T47D (cell line): ENCODE data around the gene CFAP45.

Experiments
- DNase-seq, 2 experiments: peaks; one replicate each; pipeline versions ENCODE4 v3.0.0 to v3.0.0-alpha.2; 2011 to 2012; ENCODE audit warnings: low read depth in 1 of 2, low spot score in 1 of 2
- JUND ChIP-seq: IDR thresholded peaks from 2 replicates; pipeline ENCODE4 v1.6.1; 2012; ENCODE audit warnings: low read depth
- in situ Hi-C: cut with HindIII; loops from 2 replicates; pipeline ENCODE4 v1.10.0; 2016; ENCODE audit warnings: low sequenced_read_pairs, low pct_unique_long_range_greater_than_20kb

CFAP45 gene

GRCh38 chr1:159898527-159898926 is 1.4 kb downstream of the CFAP45 start:
- TF ChIP-seq JUND, result no peak
- in situ Hi-C loops, result loop anchor here (25.0 kb wide), 1 partner anchor 111 kb away; the partner anchor contains the start of gene DUSP23
- DNase-seq, result no peak

DNA sequence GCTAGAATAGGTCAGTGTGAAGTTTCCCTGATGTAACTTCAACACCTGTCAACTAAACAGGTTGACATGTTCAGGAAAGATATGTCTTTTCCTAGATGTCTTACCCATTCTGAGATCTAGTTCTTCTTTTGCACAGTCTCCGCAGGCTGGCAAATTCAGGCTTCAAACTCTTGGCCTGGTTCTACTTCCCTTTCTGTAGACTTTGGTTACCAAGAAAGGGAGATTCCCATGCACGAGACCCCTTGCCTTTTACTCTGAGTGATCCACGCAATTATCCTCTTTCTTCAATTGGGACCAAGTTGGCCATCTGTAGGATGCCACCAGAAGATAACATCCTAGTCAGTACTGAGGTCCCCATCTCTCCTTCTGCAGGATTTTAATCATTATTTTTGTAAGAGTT is 2.0 kb downstream of the CFAP45 start:
- no peak for TF ChIP-seq JUND
- in situ Hi-C loops, result loop anchor here (25.0 kb wide), 1 partner anchor 111 kb away; the partner anchor contains the start of gene DUSP23
- DNase-seq, result no peak

GRCh38 chr1:159896546-159896930 is 3.4 kb downstream of the CFAP45 start:
- in situ Hi-C loops, result loop anchor here (25.0 kb wide), 1 partner anchor 109 kb away; the partner anchor contains the start of gene DUSP23
- no peak for TF ChIP-seq JUND
- no peak for DNase-seq

DNA sequence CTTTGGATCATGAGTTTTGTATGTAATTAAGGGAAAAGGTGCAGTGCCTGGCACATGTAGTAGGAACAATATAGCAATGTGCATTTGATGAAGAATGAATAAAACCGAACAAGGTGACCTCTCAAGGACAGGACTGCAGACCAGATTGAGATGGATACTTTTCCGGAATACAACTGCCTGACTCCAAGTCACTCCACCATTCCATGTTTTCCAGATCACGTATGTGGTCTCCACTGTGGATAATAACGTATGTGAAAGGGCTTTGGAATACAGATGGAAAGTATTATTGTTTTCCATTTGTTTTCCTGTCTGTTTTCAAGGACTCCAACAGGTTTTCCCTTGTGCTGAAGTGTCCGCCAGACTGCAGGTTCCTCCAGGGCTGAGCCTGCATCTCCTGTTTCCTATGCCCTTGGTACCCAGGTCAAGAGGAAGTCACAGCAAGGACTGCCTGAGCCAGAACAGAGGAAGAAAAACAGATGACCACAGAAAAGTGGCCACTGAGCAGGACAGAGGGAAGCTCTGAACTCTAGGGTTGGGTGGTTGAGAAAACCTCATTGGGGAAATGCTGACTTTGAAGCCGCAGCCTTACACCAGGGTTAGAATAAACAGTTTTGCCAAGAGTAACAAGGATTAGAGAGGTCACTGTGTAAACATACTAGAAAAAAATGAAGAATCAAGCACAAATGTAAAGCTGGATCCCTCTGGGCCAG is 4.0 kb downstream of the CFAP45 start:
- in situ Hi-C loops, result loop anchor here (25.0 kb wide), 1 partner anchor 109 kb away; the partner anchor contains the start of gene DUSP23
- no peak for TF ChIP-seq JUND
- DNase-seq, result no peak

DNA sequence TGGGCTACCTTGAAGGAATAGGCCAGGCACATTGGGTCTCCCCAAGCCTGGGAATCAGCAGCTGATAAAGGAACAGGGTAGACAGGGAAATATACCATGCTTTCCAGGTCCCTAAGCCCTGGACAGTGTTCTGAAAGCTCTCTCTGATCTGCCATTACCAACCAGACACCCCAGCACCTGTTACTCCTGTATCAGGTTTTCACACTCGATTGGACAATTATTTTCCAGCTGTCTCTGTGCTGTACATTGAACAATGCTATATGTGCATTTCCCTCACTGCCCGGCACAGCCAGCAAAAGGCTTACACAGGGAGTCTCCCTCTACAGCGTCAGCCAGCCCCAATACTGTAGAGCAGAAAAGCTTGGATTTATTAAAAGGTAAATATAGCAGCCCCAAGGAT is 4.7 kb downstream of the CFAP45 start:
- TF ChIP-seq JUND, result no peak
- DNase-seq, result no peak
- in situ Hi-C loops, result loop anchor here (25.0 kb wide), 1 partner anchor 108 kb away; the partner anchor contains the start of gene DUSP23

- peak in 1 of 2 experiments; percentile 79 for DNase-seq
- TF ChIP-seq JUND, result no peak
- in situ Hi-C loops, result loop anchor here (25.0 kb wide), 1 partner anchor 106 kb away; the partner anchor contains the start of gene DUSP23
These were observed 7.0 kb downstream of the CFAP45 start for GRCh38 chr1:159892944-159893343.

DNA sequence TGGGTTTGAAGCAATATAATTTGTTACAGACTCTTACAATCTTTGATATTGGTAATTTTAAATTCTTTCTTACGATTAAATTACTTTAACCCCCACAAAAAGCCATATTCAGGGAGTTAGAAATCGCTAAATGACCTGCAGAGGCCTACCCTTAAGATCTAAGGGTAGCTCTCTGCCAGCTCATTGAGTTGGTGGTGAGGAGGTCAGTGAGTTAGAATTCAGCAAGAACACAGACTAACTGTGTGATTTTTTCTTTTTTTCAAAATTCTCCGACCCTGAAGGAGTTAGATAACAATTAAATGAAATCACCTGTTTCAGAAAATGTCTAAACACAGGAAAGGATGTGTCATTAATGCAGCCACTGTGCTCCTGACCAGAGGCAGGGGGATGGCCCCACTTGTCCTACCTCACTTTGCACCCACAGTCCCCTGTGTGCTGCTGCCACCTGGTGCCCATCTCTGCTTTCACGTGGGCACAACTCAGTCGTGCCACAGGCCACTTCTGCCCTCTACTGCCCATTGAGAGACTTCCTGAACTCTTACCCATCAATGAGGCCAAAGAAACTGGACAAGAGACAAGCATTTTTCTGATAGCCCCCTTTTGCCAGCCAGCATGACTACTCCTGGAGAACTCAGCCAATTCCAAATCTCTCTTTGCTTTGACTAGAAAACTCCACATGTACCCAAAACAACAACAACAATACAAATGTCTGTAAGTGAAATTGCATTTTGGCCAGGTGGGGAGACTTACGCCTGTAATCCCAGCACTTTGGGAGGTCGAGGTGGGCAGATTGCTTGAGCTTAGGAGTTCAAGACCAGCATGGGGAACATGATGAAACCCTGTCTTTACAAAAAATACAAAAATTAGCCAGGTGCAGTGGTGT is 8.4 kb downstream of the CFAP45 start:
- DNase-seq, result peak; percentile 63 to 94
- in situ Hi-C loops, result loop anchor here (25.0 kb wide), 1 partner anchor 104 kb away; the partner anchor contains the start of gene DUSP23
- no peak for TF ChIP-seq JUND

DNA sequence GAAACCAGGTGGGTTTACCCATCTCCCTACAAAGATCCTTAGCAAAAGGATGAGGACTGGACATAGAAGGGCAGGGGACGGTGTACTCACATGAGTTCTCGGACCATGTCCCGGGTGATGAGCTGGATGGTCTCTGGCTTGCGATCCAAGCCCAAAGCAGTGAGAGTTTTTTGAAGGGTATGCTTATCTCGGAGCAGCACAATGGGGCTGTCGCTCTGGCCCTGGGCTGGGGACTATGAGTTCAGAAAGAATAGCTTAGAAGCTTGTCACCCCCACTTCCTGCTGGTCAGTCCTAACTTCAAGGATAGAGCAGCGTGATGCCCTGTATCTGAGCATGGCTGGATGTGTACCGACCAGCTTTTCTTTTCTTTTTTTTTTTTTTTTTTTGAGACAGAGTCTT is 9.6 kb downstream of the CFAP45 start:
- no peak for DNase-seq
- no peak for TF ChIP-seq JUND
- in situ Hi-C loops, result loop anchor here (25.0 kb wide), 1 partner anchor 103 kb away; the partner anchor contains the start of gene DUSP23

DNA sequence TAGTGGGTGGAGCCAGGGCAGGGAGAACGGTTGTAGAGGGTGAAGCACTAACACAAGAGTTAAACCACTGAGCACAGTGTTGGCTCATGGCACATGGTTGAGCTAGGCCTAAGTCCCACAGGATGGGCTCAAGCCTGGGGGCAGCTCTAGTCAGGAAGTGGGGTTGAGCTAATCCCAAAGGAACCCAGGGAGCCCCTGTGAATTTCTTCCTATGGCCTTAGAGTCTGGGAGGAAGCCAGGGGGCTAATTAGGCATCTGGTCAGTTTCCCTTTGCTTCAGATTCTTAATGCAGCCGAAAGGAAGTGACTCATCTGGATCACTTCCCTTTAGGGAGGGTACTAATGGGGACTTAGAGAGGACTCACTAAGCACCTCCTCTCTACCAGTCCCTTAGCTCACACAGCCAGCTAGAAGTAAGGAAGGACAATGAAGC is 10.1 kb downstream of the CFAP45 start:
- no peak for TF ChIP-seq JUND
- in situ Hi-C loops, result loop anchor here (25.0 kb wide), 1 partner anchor 103 kb away; the partner anchor contains the start of gene DUSP23
- no peak for DNase-seq

GRCh38 chr1:159889202-159889601 is 10.8 kb downstream of the CFAP45 start:
- TF ChIP-seq JUND, result no peak
- DNase-seq, result no peak
- in situ Hi-C loops, result loop anchor here (25.0 kb wide), 1 partner anchor 102 kb away; the partner anchor contains the start of gene DUSP23

DNA sequence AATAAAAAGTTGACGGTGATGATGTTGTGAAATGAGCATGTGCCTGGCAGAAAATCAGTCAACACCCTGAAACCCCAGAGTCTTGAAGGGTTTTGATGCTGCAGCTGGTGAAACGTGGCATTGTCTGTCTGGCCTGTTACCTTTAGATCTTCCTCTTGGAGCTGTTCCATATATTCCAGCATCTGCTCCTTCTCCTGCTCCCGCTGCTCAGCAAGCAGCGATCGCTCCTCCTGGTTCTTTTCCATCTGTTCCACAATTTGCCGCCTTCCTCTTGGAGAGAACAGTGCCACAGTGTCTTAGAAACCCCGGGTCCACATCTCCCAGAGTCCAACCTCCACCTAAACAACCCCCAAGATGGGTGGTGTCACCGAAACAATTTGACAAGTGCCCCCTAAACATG is 15.7 kb downstream of the CFAP45 start:
- in situ Hi-C loops, result loop anchor here (25.0 kb wide), 1 partner anchor 97 kb away; the partner anchor contains the start of gene DUSP23
- DNase-seq, result no peak
- TF ChIP-seq JUND, result no peak

DNA sequence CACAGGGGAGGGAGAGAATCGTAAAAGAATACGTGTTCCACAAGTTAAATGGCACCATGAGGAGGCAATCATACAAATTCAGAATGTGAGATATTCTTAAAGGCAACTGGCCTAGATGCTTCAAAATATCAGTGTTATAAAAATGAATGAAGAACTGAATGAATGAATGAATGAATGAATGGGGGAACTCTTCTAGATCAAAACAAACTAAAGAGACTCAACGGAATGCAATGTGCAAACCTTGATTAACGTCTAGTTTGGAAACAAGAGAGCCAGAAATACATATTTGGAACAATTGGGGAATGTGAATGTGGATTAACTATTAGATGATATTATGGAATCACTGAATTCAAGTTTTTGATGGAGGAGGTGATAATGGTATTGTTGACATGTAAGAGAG is 16.8 kb downstream of the CFAP45 start:
- TF ChIP-seq JUND, result no peak
- DNase-seq, result no peak
- in situ Hi-C loops, result loop anchor here (25.0 kb wide), 1 partner anchor 96 kb away; the partner anchor contains the start of gene DUSP23
